Measurements from ENCODE around the gene MICALL2.
"Not testable (repeated sequence)": the region's sequence is repeated elsewhere in the genome, so short reads cannot be mapped to it uniquely, and the experiment has no call there.

The MICALL2 gene

DNA sequence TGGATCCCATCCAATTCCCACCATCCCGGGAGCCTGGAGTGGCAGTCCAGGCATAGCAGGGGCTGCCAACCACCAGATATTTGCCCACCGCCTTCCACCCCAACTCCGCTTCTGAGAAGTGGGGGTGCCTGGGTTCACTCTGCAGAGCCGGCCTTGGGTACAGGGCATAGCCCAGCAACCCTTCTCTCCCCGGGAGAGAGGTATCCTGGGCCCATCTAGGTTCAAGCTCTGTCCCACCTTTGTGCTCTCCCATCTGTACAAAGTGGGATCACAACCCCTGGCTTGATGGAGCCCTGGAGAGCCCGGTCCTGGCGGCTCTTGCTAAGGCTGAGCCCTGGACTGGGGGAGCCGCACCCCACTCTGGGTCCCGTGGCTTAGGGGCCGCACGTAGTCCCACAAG lies 12.2 kb downstream of the MICALL2 start:
- DNase-seq, result no peak

DNA sequence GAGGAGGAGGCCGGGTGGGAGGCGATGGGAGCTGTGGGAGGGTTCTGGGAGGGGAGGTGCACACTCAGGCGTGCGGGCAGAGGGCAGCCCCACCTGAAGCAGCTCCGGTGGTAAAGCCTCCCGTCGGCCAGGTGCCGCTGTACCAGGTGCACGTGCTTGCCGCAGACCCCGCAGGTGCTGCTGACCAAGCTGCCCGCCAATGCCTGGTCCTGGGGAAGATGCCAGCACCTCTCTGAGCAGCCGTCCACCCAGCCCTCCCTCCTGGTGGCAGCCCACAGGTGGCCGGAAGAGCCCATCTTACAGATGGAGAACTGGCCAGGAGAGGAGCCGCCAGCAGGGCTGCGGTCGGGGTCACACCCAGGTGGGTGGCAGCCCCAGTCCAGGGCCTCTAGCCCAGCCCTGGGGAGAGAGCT lies 12.6 kb downstream of the MICALL2 start:
- DNase-seq, result no peak

GRCh38 chr7:1446026-1446425 lies 13.2 kb downstream of the MICALL2 start:
- DNase-seq, result not testable (repeated sequence)

GRCh38 chr7:1445341-1445740 lies 13.9 kb downstream of the MICALL2 start:
- no peak for DNase-seq

GRCh38 chr7:1444925-1445322 lies 14.3 kb downstream of the MICALL2 start:
- no peak for DNase-seq

DNA sequence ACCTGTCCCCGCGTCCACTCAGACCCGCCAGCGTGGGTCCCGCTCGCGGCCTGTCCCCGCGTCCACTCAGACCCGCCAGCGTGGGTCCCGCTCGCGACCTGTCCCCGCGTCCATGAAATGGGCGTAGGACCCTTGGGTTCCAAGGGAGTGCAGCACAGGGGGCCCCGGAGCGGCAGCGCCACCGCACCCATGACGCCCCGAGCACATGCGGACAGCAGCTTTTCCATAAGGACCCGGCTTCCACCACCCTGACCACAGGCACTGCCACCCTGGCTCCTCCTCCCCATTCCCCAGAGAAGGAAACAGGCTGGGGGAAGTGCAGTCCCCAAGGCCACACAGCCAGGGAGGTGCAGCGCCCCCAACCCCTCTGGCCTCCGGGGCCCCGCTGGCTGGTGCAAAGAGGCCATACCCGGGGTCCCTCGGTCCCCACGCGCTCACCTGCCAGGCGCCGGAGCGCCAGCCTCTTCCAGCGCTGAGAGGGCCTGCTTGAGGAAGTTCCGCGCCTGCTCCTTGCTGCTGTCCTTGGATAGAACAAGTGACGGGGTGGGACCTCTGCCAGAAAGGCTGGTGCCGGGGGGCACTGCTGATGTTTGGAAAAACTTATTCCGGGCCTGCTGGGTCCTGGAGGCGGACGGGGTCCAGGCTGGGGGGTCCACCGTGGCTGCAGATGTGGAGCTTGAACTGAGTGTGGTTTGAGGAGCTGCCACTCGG lies 14.9 kb downstream of the MICALL2 start:
- no peak for DNase-seq

DNA sequence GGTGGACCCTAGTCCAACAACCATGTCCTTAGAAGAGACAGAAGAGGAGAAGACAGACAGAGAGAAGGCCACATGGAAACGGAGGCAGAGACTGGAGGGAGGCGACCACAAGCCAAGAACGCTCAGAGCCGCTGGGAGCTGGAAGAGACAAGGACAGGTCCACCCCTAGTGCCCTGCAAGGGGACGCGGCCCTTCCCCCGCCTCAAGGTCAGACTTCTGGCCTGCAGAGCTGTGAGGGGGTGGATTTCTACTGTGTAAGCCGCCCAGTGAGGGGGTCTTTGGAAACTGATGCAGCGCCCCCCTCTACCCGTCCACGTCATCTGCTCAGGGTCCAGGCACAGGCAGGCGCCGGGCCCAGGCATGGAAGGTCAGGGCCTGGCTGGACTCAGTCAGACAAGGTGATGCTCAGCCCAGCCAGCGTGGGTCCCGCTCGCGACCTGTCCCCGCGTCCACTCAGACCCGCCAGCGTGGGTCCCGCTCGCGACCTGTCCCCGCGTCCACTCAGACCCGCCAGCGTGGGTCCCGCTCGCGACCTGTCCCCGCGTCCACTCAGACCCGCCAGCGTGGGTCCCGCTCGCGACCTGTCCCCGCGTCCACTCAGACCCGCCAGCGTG lies 15.6 kb downstream of the MICALL2 start:
- DNase-seq, result not testable (repeated sequence)

- DNase-seq, result no peak
Measured at GRCh38 chr7:1442355-1443124, 16.7 kb downstream of the MICALL2 start.

DNA sequence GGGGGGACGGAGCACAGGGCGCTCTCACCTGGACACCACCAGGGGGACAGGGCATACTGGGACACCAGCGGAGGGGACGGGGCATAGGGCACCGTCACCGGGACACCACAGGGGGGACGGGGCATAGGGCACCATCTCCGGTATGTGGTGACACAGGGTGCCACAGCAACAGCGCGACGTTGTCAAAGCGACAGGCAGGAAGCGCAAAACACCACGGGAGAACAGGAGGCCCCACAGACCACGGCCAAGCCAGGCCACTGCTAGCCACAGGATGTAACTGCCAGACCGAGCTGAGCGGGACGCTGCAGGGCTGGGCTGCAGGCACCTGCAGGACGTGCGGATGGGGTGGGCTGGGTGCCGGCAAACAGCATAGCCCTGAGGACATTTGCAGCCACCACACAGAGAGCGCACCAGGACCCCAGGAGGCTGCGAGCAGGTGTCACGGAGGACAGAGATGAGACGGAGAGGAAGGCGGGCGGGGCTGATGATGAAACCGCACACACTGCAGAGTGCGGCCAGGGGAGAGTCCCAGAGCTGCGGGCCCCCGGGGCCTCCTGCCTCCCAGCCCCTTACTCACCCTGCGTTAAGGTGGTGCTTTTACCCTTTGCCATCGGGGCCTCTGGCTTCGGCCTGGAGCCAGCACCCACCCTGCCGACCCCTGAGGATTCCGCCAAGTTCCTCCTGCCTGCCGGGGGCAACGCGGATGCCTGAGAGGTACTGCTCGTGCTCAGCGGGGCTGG lies 17.5 kb downstream of the MICALL2 start:
- DNase-seq, result no peak

DNA sequence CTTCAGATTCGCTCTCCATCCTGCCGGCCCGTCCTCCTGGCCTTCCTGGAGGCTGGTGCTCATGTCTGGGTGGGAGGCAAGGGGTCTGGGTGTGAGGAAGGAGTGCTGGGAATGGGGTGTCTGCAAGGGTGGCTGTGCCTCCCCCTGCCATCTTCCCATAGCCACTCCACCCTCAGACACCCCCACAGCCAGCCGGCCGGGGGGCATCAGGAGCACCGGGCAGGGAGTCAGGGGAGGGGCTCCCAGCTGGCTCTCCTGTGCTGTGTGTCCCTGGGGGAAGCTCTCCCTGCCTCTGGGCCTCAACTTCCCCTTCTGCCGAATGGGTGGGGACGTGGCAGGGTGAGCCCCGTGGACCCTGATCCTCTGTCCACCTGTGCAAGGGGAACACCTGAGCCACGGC lies 18.6 kb downstream of the MICALL2 start:
- no peak for DNase-seq

DNA sequence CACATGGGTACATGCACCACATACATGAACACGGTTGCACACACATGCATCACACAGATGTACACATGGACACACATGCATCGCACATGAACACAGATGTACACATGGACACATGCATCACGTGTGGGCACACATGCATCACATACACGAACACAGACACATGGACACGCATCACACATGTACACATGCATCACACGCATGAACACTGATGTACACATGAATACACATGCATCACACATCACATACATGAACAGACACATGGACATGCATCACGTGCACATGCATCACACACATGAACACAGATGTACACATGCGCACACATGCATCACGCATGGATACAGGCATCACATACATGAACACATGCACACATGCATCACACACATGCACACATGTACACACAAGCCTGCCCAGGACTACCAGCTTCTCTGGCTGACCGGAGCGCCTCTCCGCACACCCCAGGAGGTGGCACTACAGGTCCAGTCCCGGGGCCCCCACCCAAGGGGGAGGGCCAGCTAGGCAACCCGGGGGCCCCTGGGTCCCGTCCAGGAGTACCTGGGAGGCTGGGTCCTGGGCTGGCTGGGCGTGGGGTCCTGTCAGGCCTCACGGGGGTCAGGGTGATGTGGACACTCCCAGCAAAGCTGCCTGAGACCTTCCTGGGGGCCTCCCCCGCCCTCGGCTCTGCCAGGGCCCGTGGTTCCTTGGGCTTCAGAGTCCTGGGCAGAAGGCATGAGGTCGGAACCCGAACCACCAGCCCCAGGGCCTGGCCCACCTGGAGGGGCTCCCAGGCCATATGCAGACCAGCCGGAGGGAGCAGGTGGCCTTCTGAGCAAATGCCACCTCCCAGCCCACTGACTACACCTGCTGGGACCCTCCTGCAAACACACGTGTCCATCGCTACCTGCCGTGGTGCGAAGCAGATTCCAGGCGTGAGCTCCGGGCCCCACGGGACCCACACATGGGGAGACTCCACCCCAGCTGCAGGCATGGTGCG lies 19.6 kb downstream of the MICALL2 start:
- DNase-seq, result no peak

- no peak for DNase-seq
Measured at GRCh38 chr7:1438821-1439220, 20.4 kb downstream of the MICALL2 start.

- no peak for DNase-seq
Measured at GRCh38 chr7:1438208-1438607, 21.1 kb downstream of the MICALL2 start.

DNA sequence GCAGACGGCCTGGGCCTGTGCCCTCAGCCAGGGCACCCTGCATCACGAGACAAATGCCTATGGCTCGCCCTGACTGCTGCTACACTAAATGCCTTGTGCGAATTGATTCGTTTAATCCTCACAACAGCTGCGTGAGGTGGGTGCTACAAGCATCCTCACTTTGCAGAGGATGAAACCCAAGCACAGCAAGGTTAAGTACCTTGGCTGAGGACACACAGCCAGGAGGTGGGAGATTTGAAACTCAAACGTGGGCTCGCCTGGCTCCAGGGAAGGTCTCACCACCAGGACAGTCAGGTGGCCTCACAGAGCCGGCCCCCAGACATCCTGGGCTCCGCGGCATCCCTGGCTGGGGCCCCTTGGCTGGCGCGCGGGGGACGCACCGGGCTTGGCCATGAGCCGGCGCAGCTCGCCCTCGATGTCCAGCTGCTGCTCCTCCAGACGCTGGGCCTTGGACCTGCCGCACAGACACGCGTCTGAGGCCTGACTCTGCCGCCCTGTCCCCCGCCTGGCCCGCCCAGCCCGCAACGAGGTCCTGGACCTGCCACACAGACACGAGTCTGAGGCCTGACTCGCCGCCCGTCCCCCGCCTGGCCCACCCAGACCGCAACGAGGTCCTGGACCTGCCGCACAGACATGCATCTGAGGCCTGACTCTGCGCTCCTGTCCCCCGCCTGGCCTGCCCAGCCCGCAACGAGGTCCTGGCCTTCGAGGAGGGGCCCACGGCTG lies 22.0 kb downstream of the MICALL2 start:
- DNase-seq, result no peak

DNA sequence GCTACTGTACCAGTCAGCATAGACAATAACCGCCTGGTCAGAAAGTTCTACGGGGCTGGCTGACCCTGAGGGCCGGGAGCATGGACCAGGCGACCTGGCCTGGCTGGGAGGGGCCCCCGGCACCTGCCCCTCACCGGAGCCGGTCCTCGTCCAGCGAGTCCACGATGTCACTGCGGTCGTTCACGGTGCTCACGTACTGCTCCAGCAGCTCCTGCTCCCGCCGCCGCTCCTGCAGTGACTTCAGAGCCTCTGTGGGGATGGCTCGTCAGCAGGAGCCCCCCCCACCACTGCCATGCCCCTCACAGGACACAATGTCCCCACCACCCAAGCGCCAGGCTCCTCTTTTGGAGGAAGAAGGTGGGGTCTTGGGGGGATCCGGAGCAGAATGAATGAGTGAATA lies 22.7 kb downstream of the MICALL2 start:
- DNase-seq, result no peak

- DNase-seq, result no peak
Measured at GRCh38 chr7:1434891-1435670, 24.2 kb downstream of the MICALL2 start.

GRCh38 chr7:1434165-1434718 lies 25.0 kb downstream of the MICALL2 start:
- no peak for DNase-seq

DNA sequence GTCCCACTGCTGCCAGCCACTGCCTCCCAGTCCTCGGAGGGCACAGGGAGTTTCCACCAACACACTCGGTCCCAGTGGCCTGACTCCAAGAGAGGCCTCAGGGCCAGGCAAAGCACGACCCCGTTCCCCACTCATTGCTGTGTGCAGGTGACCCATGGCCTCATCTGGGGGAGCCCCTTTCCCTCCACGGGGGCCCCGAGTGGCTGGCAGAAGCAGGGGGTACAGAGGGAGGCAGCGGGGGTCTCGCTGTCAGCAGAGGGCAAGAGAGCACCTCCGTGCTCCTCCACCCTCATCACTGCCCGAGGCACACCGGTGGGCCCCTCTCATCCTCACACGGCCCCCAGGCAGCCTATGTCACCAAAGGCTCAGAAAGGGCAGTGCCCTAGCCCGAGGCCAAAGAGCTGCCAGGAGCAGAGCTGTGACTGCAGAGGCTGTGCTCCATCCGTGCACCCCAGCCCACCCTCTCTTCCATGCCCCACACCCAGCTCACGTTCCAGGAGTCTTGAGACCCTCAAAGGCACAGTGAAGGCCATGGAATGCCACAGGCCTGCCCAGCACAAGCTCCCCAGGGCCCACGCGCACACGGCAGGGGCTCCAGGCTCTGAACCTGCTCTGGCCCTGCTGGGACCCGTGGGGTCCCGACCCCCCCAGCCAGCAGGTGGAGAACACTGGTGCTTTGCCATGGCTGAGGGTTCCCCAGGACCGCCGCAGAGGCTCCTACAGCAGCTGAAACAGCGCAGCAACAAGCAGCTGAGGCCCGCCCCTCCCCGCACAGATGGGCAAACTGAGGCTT lies 25.9 kb downstream of the MICALL2 start:
- DNase-seq, result no peak

DNA sequence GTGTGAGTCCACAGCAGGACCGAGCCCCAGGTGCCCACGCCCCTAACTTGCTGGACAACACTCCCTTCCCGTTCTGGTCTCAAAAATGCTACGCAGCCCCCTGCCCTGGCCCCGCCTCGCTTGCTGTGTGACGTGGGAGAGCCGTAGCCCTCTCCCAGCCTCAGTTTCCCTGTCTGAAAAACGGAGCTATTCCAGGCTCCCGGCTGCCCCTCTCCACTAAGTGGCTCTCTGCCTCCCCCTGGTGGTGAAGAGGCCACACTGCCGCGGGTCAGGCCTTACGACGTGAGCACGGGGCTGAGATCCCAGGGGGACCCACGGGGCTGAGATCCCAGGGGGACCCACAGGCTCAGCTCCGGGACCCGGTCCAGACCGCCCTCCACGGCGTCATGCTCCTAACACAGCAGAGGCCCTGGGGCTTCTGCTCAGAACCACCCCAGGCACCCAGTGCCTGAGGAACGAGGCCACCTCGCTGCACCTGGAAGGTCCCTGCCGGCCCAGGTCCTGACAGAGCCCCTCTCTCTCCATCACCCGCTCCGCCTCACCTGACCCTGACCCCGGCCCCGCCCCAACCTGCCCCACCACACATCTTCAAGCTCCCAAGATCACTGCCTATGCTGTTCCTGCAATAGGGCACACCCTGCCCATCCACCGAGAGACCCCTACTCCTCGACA lies 26.7 kb downstream of the MICALL2 start:
- DNase-seq, result no peak
